Smooth muscle cell of trachea (primary cell): ENCODE measurements around the gene SLC47A1. TPM values are rescaled to one million over a fixed set of nuclear protein-coding genes. Genes with fewer than 3 reads are reported as not detected.

Experiments used
- total RNA-seq: library from RNA; depleted of rRNA; stranded (reverse); fragments of >200 nt; gene quantifications from 2 replicates; pipeline ENCODE4 v1.2.1, GENCODE V29; 2014

The SLC47A1 gene, protein sequence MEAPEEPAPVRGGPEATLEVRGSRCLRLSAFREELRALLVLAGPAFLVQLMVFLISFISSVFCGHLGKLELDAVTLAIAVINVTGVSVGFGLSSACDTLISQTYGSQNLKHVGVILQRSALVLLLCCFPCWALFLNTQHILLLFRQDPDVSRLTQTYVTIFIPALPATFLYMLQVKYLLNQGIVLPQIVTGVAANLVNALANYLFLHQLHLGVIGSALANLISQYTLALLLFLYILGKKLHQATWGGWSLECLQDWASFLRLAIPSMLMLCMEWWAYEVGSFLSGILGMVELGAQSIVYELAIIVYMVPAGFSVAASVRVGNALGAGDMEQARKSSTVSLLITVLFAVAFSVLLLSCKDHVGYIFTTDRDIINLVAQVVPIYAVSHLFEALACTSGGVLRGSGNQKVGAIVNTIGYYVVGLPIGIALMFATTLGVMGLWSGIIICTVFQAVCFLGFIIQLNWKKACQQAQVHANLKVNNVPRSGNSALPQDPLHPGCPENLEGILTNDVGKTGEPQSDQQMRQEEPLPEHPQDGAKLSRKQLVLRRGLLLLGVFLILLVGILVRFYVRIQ
- total RNA-seq: 0.15 and 0.50 TPM in 2 replicates

DNA sequence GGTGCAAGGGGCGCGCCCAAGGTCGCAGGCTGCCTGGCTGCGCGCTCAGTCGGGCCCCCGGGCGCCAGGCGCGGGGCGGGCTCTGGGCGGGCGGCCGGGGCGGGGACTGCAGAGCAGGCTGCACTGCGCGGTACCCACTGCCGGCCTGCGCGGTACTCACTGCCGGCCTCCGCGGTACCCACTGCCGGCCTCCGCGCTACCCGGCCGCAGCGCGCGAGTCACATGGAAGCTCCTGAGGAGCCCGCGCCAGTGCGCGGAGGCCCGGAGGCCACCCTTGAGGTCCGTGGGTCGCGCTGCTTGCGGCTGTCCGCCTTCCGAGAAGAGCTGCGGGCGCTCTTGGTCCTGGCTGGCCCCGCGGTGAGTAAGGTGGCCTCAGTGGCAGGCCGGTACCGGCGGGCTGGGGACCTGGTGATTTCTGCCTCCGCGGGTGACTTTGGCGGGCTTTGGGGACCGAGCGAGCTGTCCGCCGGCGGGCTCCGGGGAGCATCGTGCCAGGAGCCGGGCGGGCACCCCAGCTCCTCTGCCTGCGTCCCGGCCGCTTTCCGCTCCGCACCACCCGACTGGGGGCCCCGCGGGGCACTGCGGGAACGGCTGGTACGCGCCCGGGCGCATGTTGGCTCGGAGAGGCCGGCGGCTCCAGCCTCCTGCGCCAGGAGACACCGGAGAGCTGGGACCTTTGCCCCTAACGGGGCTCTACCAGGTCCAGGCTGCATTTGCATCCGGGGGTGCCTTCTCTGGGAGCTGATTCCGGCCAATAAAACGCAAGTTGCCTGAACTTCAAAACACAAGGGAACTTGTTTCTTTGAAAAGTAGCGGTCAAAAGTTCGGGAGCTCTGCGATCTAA lies at the start of gene SLC47A1:
SLC47A1 (plus strand) TSS at position 137 of the 844 bp plus-strand sequence; CDS start at position 223, 86 bp downstream.

Other genes with a start within 250 kb of the SLC47A1 start
- 28.5 and 34.2 TPM in 2 replicates for gene B9D1, start 171.1 kb upstream of the SLC47A1 start, total RNA-seq
- gene MAPK7, start 155.4 kb upstream of the SLC47A1 start, total RNA-seq: 23.7 and 34.2 TPM in 2 replicates
- 35.1 and 79.4 TPM in 2 replicates for gene MFAP4, start 146.7 kb upstream of the SLC47A1 start, total RNA-seq
- 1.7 and 2.3 TPM in 2 replicates for gene RNF112, start 122.6 kb upstream of the SLC47A1 start, total RNA-seq
- gene ALDH3A2, start 114.9 kb downstream of the SLC47A1 start, total RNA-seq: 49.7 and 65.2 TPM in 2 replicates
- under 0.01 TPM in 1 of 2 replicates, not detected in the other for gene SLC47A2, start 182.7 kb downstream of the SLC47A1 start, total RNA-seq
- 1.3 and 1.6 TPM in 2 replicates for gene ALDH3A1, start 214.4 kb downstream of the SLC47A1 start, total RNA-seq